ENCODE data around the gene RABGEF1.

DNA sequence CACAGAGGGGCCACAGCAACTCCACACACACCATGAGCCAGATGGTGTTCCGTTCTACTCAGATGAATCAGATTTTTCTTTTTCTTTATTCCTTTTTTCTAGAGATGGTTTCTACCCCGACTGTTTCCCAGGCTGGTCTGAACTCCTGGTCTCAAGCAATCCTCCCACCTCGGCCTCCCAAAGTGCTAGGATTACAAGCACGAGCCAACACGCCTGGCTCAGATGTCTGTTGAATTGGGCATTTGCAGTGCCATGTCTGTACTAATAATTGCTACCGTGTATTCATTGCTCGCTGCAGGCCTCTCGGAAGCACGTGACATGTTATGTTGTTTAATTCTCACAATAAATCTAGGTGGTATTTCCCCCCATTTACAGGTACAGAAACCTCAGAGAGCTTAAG, 67.2 kb downstream of the RABGEF1 start:
- TF ChIP-seq EZH2 (IDR thresholded peaks at IDR 0.05; ENCODE audit: insufficient read depth, poor library complexity, severe bottlenecking) (no peak), EZH2phosphoT487 (IDR thresholded peaks at IDR 0.05; ENCODE audit: insufficient read depth, low read depth) (no peak)
